Mucosa of descending colon (tissue), 3 donors: ENCODE data around the gene ELL. TPM values are rescaled to one million over a fixed set of nuclear protein-coding genes. Genes with fewer than 3 reads are reported as not detected.

Experiments used
- ATAC-seq: fragments of 200-7000 bp; cut with Tn5 transposase; one replicate; pipeline ENCODE4 v1.9.1; 2020; ENCODE audit warnings: mild to moderate bottlenecking, moderate library complexity
- DNase-seq, 3 donors: peaks; one replicate each; pipeline ENCODE4 v3.0.0-alpha.2; 2020
- H3K36me3 ChIP-seq: fragments of 200-600 bp; one replicate; pipeline ENCODE4 v1.8.0; 2021; ENCODE audit warnings: low read depth, mild to moderate bottlenecking
- H3K4me1 ChIP-seq: fragments of 200-600 bp; one replicate; pipeline ENCODE4 v1.8.0; 2021; ENCODE audit warnings: low read depth, mild to moderate bottlenecking
- H3K4me3 ChIP-seq: fragments of 200-600 bp; one replicate; pipeline ENCODE4 v1.8.0; 2021; ENCODE audit warnings: mild to moderate bottlenecking
- H3K9me3 ChIP-seq: fragments of 200-600 bp; one replicate; pipeline ENCODE4 v1.8.0; 2021; ENCODE audit warnings: mild to moderate bottlenecking
- CTCF ChIP-seq: fragments of 200-600 bp; IDR thresholded peaks from one replicate; pipeline ENCODE4 v1.8.0; 2022; ENCODE audit warnings: antibody characterized with exemption, mild to moderate bottlenecking
- intact Hi-C, 2 donors: fragments of 100-400 bp; cut with DNase I in 1 of 2; cut with micrococcal nuclease in 1 of 2; formaldehyde crosslinking; loops; one replicate each; pipeline versions ENCODE4 v1.11.0 to v1.11.1; 2022; cut with DNase I, micrococcal nuclease
- total RNA-seq, 3 donors: library from RNA; stranded (reverse); fragmentation: NEBNext Ultra II Directional in 2 of 3; extraction: Animal tissue kit (Norgen Biotek cat#: 25700) in 2 of 3; gene quantifications; one replicate each; pipeline versions ENCODE4 v1.2.1 to v1.2.4, GENCODE V29; 2021 to 2023
- donor health status: DM: no; HTN: no; CAD: no; lungs with moderate emphysema.
- donor health status: DM: no; HTN: no; CAD: no.
- donor health status: DM: no; HTN: yes; CAD: no.

ELL gene
- total RNA-seq, 3 donors from 2014 or later: 17.8 to 21.6 (median 18.9) TPM

- intact Hi-C loops: no loop called here
- no peaks in the 10 kb centered on the region for H3K9me3 ChIP-seq
- DNase-seq (peak; percentile 64 to 79 (median 71)), ATAC-seq (no peak)
- no peak for TF ChIP-seq CTCF
- H3K4me1 ChIP-seq: peaks cover 22% of the 10 kb centered on the region
- peaks cover 6% of the 10 kb centered on the region for H3K36me3 ChIP-seq
- peak overlapping the region; percentile 100 for H3K4me3 ChIP-seq
These were observed 800 bp downstream of the ELL start for GRCh38 chr19:18520848-18521691.

- Histone ChIP-seq H3K4me1 (peaks cover 29% of the 10 kb centered on the region), H3K4me3 (peak overlapping the region; percentile 100), H3K36me3 (peaks cover 6% of the 10 kb centered on the region), H3K9me3 (no peaks in the 10 kb centered on the region)
- intact Hi-C loops: no loop called here
- TF ChIP-seq CTCF: peak; percentile 76
- ATAC-seq: peak; percentile 48
- DNase-seq: peak; percentile 77 to 84 (median 83)
These were observed 1.7 kb downstream of the ELL start for GRCh38 chr19:18519962-18520847.

GRCh38 chr19:18518639-18519038, 3.2 kb downstream of the ELL start:
- Histone ChIP-seq H3K9me3 (no peaks in the 10 kb centered on the region), H3K4me3 (no peak overlapping the region), H3K36me3 (peaks cover 6% of the 10 kb centered on the region), H3K4me1 (peaks cover 45% of the 10 kb centered on the region)
- ATAC-seq (no peak), DNase-seq (no peak)
- no peak for TF ChIP-seq CTCF
- intact Hi-C loops: no loop called here

- peaks cover 48% of the 10 kb centered on the region for H3K4me1 ChIP-seq
- DNase-seq (no peak), ATAC-seq (no peak)
- H3K36me3 ChIP-seq: peaks cover 6% of the 10 kb centered on the region
- no peak for TF ChIP-seq CTCF
- H3K4me3 ChIP-seq: no peak overlapping the region
- H3K9me3 ChIP-seq: no peaks in the 10 kb centered on the region
- intact Hi-C loops: no loop called here
These were observed 4.3 kb downstream of the ELL start for GRCh38 chr19:18517606-18518005.

GRCh38 chr19:18515959-18516358, 5.9 kb downstream of the ELL start:
- intact Hi-C loops: no loop called here
- ATAC-seq (no peak), DNase-seq (peak in 1 of 3 donors; percentile 27)
- Histone ChIP-seq H3K4me1 (peaks cover 48% of the 10 kb centered on the region), H3K4me3 (no peak overlapping the region), H3K36me3 (no peaks in the 10 kb centered on the region), H3K9me3 (no peaks in the 10 kb centered on the region)
- TF ChIP-seq CTCF: no peak
